Neutrophil (primary cell): ENCODE data around the gene ZNF343.

Experiments used
- H3K27ac ChIP-seq: fragments of 200-600 bp; sonication (generic); 2 replicates; pipeline ENCODE4 v1.5.1; 2016; ENCODE audit warnings: mild to moderate bottlenecking, moderate library complexity
- H3K27me3 ChIP-seq: fragments of 200-600 bp; sonication (generic); 2 replicates; pipeline ENCODE4 v1.6.0; 2016; ENCODE audit warnings: mild to moderate bottlenecking
- H3K36me3 ChIP-seq: fragments of 200-600 bp; sonication (generic); 2 replicates; pipeline ENCODE4 v1.5.1; 2017
- H3K4me1 ChIP-seq, 2 experiments: fragments of 200-600 bp in 1 of 2; sonication (generic) in 1 of 2; 1 replicate in 1 of 2; 2 replicates in 1 of 2; pipeline versions ENCODE4 v1.5.1 to v1.6.1; 2013 to 2016; ENCODE audit warnings: low read depth in 1 of 2, low read length in 1 of 2, mild to moderate bottlenecking in 1 of 2, moderate library complexity in 1 of 2; ENCODE audit not compliant: control insufficient read depth in 1 of 2, insufficient read depth in 1 of 2
- H3K4me3 ChIP-seq, 2 experiments: fragments of 200-600 bp in 1 of 2; sonication (generic) in 1 of 2; 1 replicate in 1 of 2; 2 replicates in 1 of 2; pipeline ENCODE4 v1.5.1; 2013 to 2016; ENCODE audit warnings: low read depth in 1 of 2, low read length in 1 of 2, mild to moderate bottlenecking in 1 of 2, moderate library complexity in 1 of 2
- H3K9me3 ChIP-seq: fragments of 200-600 bp; sonication (generic); 2 replicates; pipeline ENCODE4 v1.5.1; 2016
- CTCF ChIP-seq: fragments of 200-600 bp; sonication (generic); IDR thresholded peaks from 2 replicates; pipeline ENCODE4 v1.5.1; 2016; ENCODE audit warnings: antibody characterized with exemption

ZNF343 gene

GRCh38 chr20:2485661-2486060 is 23.1 kb downstream of the ZNF343 start:
- no peak overlapping the region for H3K4me3 ChIP-seq
- H3K36me3 ChIP-seq, result peaks cover 35% of the 10 kb centered on the region
- no peak for TF ChIP-seq CTCF
- no peaks in the 10 kb centered on the region for H3K27me3 ChIP-seq
- H3K4me1 ChIP-seq, result no peaks in the 10 kb centered on the region
- H3K9me3 ChIP-seq, result no peaks in the 10 kb centered on the region
- H3K27ac ChIP-seq, result no peak overlapping the region

GRCh38 chr20:2485080-2485479 is 23.6 kb downstream of the ZNF343 start:
- Histone ChIP-seq H3K27ac (no peak overlapping the region), H3K9me3 (no peaks in the 10 kb centered on the region), H3K4me1 (no peaks in the 10 kb centered on the region), H3K27me3 (no peaks in the 10 kb centered on the region), H3K36me3 (peaks cover 35% of the 10 kb centered on the region), H3K4me3 (no peak overlapping the region)
- no peak for TF ChIP-seq CTCF

GRCh38 chr20:2483504-2483903 is 25.2 kb downstream of the ZNF343 start:
- Histone ChIP-seq H3K36me3 (peaks cover 35% of the 10 kb centered on the region), H3K27ac (no peak overlapping the region), H3K4me1 (no peaks in the 10 kb centered on the region), H3K9me3 (no peaks in the 10 kb centered on the region), H3K27me3 (no peaks in the 10 kb centered on the region), H3K4me3 (no peak overlapping the region)
- TF ChIP-seq CTCF, result no peak

GRCh38 chr20:2480381-2480780 is 28.3 kb downstream of the ZNF343 start:
- no peak for TF ChIP-seq CTCF
- no peak overlapping the region for H3K27ac ChIP-seq
- H3K4me1 ChIP-seq, result no peaks in the 10 kb centered on the region
- H3K27me3 ChIP-seq, result no peaks in the 10 kb centered on the region
- no peak overlapping the region for H3K4me3 ChIP-seq
- no peaks in the 10 kb centered on the region for H3K9me3 ChIP-seq
- peaks cover 29% of the 10 kb centered on the region for H3K36me3 ChIP-seq

GRCh38 chr20:2476742-2477615 is 31.7 kb downstream of the ZNF343 start:
- Histone ChIP-seq H3K9me3 (no peaks in the 10 kb centered on the region), H3K36me3 (peaks cover 3% of the 10 kb centered on the region), H3K27ac (no peak overlapping the region), H3K4me1 (no peaks in the 10 kb centered on the region), H3K4me3 (no peak overlapping the region), H3K27me3 (no peaks in the 10 kb centered on the region)
- no peak for TF ChIP-seq CTCF
